Dendritic cell treated with granulocyte-macrophage colony-stimulating factor and Interleukin-4, amounts not matched to agents 40 ng/mL and 50 ng/mL, for 4 days (primary cell): ENCODE measurements around the gene ADGRL1.

ENCODE experiments used
- H3K27ac Mint-ChIP-seq: one replicate; pipeline ENCODE4 v1.8.0; 2022; ENCODE audit warnings: mild to moderate bottlenecking, mixed read lengths
- H3K27me3 Mint-ChIP-seq: one replicate; pipeline ENCODE4 v1.8.0; 2022; ENCODE audit warnings: mild to moderate bottlenecking, mixed read lengths
- H3K36me3 Mint-ChIP-seq: one replicate; pipeline ENCODE4 v1.8.0; 2022; ENCODE audit warnings: low read depth, mixed read lengths
- H3K4me1 Mint-ChIP-seq: one replicate; pipeline ENCODE4 v1.8.0; 2022; ENCODE audit warnings: low read depth, mixed read lengths
- H3K4me3 Mint-ChIP-seq: one replicate; pipeline ENCODE4 v1.8.0; 2022; ENCODE audit warnings: mild to moderate bottlenecking, moderate library complexity, mixed read lengths
- H3K9me3 Mint-ChIP-seq: one replicate; pipeline ENCODE4 v1.8.0; 2022; ENCODE audit warnings: mixed read lengths
- intact Hi-C: fragments of 100-400 bp; cut with micrococcal nuclease; formaldehyde crosslinking; loops from one replicate; pipeline ENCODE4 v1.15.0; 2022

Gene ADGRL1

GRCh38 chr19:14141041-14141440 is 64.9 kb downstream of the ADGRL1 start:
- H3K9me3 Mint-ChIP-seq: no peaks in the 10 kb centered on the region
- intact Hi-C loops: loop anchor here (10.0 kb wide), 1 partner anchor 264 kb away; no protein-coding TSS in a partner anchor
- peaks cover 20% of the 10 kb centered on the region for H3K36me3 Mint-ChIP-seq
- peaks cover 44% of the 10 kb centered on the region for H3K4me1 Mint-ChIP-seq
- H3K27me3 Mint-ChIP-seq: no peaks in the 10 kb centered on the region
- H3K27ac Mint-ChIP-seq: no peak overlapping the region
- no peak overlapping the region for H3K4me3 Mint-ChIP-seq

GRCh38 chr19:14139944-14140343 is 66.0 kb downstream of the ADGRL1 start:
- H3K27ac Mint-ChIP-seq: peak overlapping the region; percentile 73
- intact Hi-C loops: loop anchor here (10.0 kb wide), 1 partner anchor 265 kb away; no protein-coding TSS in a partner anchor
- H3K36me3 Mint-ChIP-seq: peaks cover 20% of the 10 kb centered on the region
- peaks cover 44% of the 10 kb centered on the region for H3K4me1 Mint-ChIP-seq
- peak overlapping the region; percentile 18 for H3K4me3 Mint-ChIP-seq
- no peaks in the 10 kb centered on the region for H3K9me3 Mint-ChIP-seq
- no peaks in the 10 kb centered on the region for H3K27me3 Mint-ChIP-seq

GRCh38 chr19:14138576-14139265 is 67.2 kb downstream of the ADGRL1 start:
- peaks cover 43% of the 10 kb centered on the region for H3K4me1 Mint-ChIP-seq
- H3K9me3 Mint-ChIP-seq: no peaks in the 10 kb centered on the region
- intact Hi-C loops: no loop called here
- no peaks in the 10 kb centered on the region for H3K27me3 Mint-ChIP-seq
- peak overlapping the region; percentile 73 for H3K27ac Mint-ChIP-seq
- peaks cover 20% of the 10 kb centered on the region for H3K36me3 Mint-ChIP-seq
- H3K4me3 Mint-ChIP-seq: peak overlapping the region; percentile 44

GRCh38 chr19:14136509-14137281 is 69.3 kb downstream of the ADGRL1 start, which contains the start of gene ASF1B:
TSS of gene ASF1B (minus strand) at chr19:14136589. CDS start at chr19:14136456, 133 bp downstream.
- peak within 1 kb of the TSS; percentile 86 for H3K4me3 Mint-ChIP-seq
- H3K4me1 Mint-ChIP-seq: peaks cover 34% of the 10 kb centered on the region
- H3K27ac Mint-ChIP-seq: peak within 1 kb of the TSS; percentile 88
- no peaks in the 10 kb centered on the region for H3K27me3 Mint-ChIP-seq
- intact Hi-C loops: loop anchor here (1.0 to 2.0 kb wide), 3 partner anchors 18 to 64 kb away; partner anchors contain the start of gene MISP3
- H3K9me3 Mint-ChIP-seq: no peaks in the 10 kb centered on the region
- peaks cover 10% of the 10 kb centered on the region for H3K36me3 Mint-ChIP-seq

GRCh38 chr19:14135985-14136508 is 69.9 kb downstream of the ADGRL1 start:
- Mint-ChIP-seq H3K36me3 (peaks cover 10% of the 10 kb centered on the region), H3K27ac (peak overlapping the region; percentile 88), H3K27me3 (no peaks in the 10 kb centered on the region), H3K4me1 (peaks cover 34% of the 10 kb centered on the region), H3K9me3 (no peaks in the 10 kb centered on the region), H3K4me3 (peak overlapping the region; percentile 86)
- intact Hi-C loops: loop anchor here (2.0 kb wide), 2 partner anchors 55 to 63 kb away; partner anchors contain the start of gene MISP3

- Mint-ChIP-seq H3K27ac (peak overlapping the region; percentile 88), H3K4me1 (peaks cover 34% of the 10 kb centered on the region), H3K36me3 (peaks cover 10% of the 10 kb centered on the region), H3K4me3 (peak overlapping the region; percentile 86), H3K9me3 (no peaks in the 10 kb centered on the region), H3K27me3 (no peaks in the 10 kb centered on the region)
- intact Hi-C loops: no loop called here
Observed at GRCh38 chr19:14135355-14135754, 70.6 kb downstream of the ADGRL1 start.

- Mint-ChIP-seq H3K27ac (peak overlapping the region; percentile 78), H3K4me1 (peaks cover 25% of the 10 kb centered on the region), H3K27me3 (no peaks in the 10 kb centered on the region), H3K4me3 (no peak overlapping the region), H3K9me3 (no peaks in the 10 kb centered on the region), H3K36me3 (no peaks in the 10 kb centered on the region)
- intact Hi-C loops: no loop called here
Observed at GRCh38 chr19:14127929-14128509, 78.0 kb downstream of the ADGRL1 start.

- no peaks in the 10 kb centered on the region for H3K9me3 Mint-ChIP-seq
- H3K36me3 Mint-ChIP-seq: no peaks in the 10 kb centered on the region
- H3K27me3 Mint-ChIP-seq: no peaks in the 10 kb centered on the region
Observed at GRCh38 chr19:14127176-14127575, 78.8 kb downstream of the ADGRL1 start.

GRCh38 chr19:14122924-14123323 is 83.0 kb downstream of the ADGRL1 start:
- H3K4me3 Mint-ChIP-seq: no peak overlapping the region
- H3K4me1 Mint-ChIP-seq: peaks cover 39% of the 10 kb centered on the region
- H3K27ac Mint-ChIP-seq: no peak overlapping the region
- H3K27me3 Mint-ChIP-seq: no peaks in the 10 kb centered on the region
- intact Hi-C loops: no loop called here
- H3K36me3 Mint-ChIP-seq: no peaks in the 10 kb centered on the region
- H3K9me3 Mint-ChIP-seq: no peaks in the 10 kb centered on the region

More at GRCh38 chr19:14127176-14127575, 78.8 kb downstream of the ADGRL1 start:
- peaks cover 25% of the 10 kb centered on the region for H3K4me1 Mint-ChIP-seq
- peak overlapping the region; percentile 78 for H3K27ac Mint-ChIP-seq
- intact Hi-C loops: no loop called here
- no peak overlapping the region for H3K4me3 Mint-ChIP-seq

GRCh38 chr19:14120497-14120780 is 85.5 kb downstream of the ADGRL1 start:
- peaks cover 16% of the 10 kb centered on the region for H3K36me3 Mint-ChIP-seq
- peak overlapping the region; percentile 93 for H3K27ac Mint-ChIP-seq
- H3K4me1 Mint-ChIP-seq: peaks cover 44% of the 10 kb centered on the region
- intact Hi-C loops: no loop called here
- H3K9me3 Mint-ChIP-seq: no peaks in the 10 kb centered on the region
- H3K27me3 Mint-ChIP-seq: no peaks in the 10 kb centered on the region
- H3K4me3 Mint-ChIP-seq: no peak overlapping the region

GRCh38 chr19:14119644-14120496 is 86.1 kb downstream of the ADGRL1 start:
- peaks cover 16% of the 10 kb centered on the region for H3K36me3 Mint-ChIP-seq
- peaks cover 46% of the 10 kb centered on the region for H3K4me1 Mint-ChIP-seq
- H3K4me3 Mint-ChIP-seq: no peak overlapping the region
- no peaks in the 10 kb centered on the region for H3K9me3 Mint-ChIP-seq
- intact Hi-C loops: loop anchor here (5.0 kb wide), 1 partner anchor 38 kb away; no protein-coding TSS in a partner anchor
- H3K27ac Mint-ChIP-seq: peak overlapping the region; percentile 93
- no peaks in the 10 kb centered on the region for H3K27me3 Mint-ChIP-seq

GRCh38 chr19:14119146-14119545 is 86.8 kb downstream of the ADGRL1 start:
- Mint-ChIP-seq H3K4me3 (peak overlapping the region; percentile 75), H3K27me3 (no peaks in the 10 kb centered on the region), H3K27ac (peak overlapping the region; percentile 93), H3K9me3 (no peaks in the 10 kb centered on the region), H3K36me3 (peaks cover 16% of the 10 kb centered on the region), H3K4me1 (peaks cover 54% of the 10 kb centered on the region)
- intact Hi-C loops: loop anchor here (5.0 kb wide), 1 partner anchor 37 kb away; no protein-coding TSS in a partner anchor
